ENCODE results near the gene CX3CL1. TPM values are rescaled to one million over a fixed set of nuclear protein-coding genes. Genes with fewer than 3 reads are reported as not detected.
A peak's percentile ranks its signal among the peaks of the same experiment; 100 is the strongest.

CX3CL1 gene
- total and polyA plus RNA-seq, 2 of the 4 experiments (the other 2 are of a cell fraction), result 0.18 to 0.77 TPM

GRCh38 chr16:57341062-57341440 lies 31.2 kb upstream of the CX3CL1 start:
- Histone ChIP-seq H3K9me3 (ENCODE audit: control insufficient read depth, insufficient read depth, low read length) (peaks cover 3% of the 10 kb centered on the region), H3K27me3 (ENCODE audit: control insufficient read depth, insufficient read depth, low read length) (peaks cover 35% of the 10 kb centered on the region), H2BK15ac (ENCODE audit: low read depth, low read length) (no peak overlapping the region), H3K9ac (ENCODE audit: low read depth, low read length) (no peak overlapping the region), H3K4me2 (ENCODE audit: low read depth, low read length) (0 out of 2 replicates have a peak overlapping the region, but pooled peaks have one; percentile 19), H3K9me1 (ENCODE audit: insufficient read depth, low read length) (peaks cover 9% of the 10 kb centered on the region), H3K79me1 (ENCODE audit: low read depth in 1 of 2, low read length in 2 of 2) (no peaks in the 10 kb centered on the region), H2BK20ac (ENCODE audit: low read depth, low read length) (no peak overlapping the region), H4K8ac (ENCODE audit: low read depth in 2 of 2, low read length in 2 of 2) (no peak overlapping the region), H2AFZ (replicated peaks; ENCODE audit: low read length, poor library complexity) (no peak overlapping the region), H3K4ac (ENCODE audit: low read depth, low read length) (no peak overlapping the region), H2AK9ac (replicated peaks; ENCODE audit: low read depth, low read length, poor library complexity) (no peak overlapping the region), H3K4me3 (ENCODE audit: insufficient read depth, low read depth, low read length) (no peak overlapping the region), H3K36me3 (ENCODE audit: control insufficient read depth, insufficient read depth, low read length) (no peaks in the 10 kb centered on the region), H3K23ac (ENCODE audit: low read depth, low read length) (no peak overlapping the region), H2AK5ac (ENCODE audit: low read depth, low read length) (no peak overlapping the region), H3K14ac (replicated peaks; ENCODE audit: low read depth, low read length) (no peak overlapping the region), H2BK120ac (ENCODE audit: low read depth, low read length) (no peak overlapping the region), H2BK5ac (ENCODE audit: low read depth, low read length, poor library complexity, severe bottlenecking) (no peak overlapping the region), H3K27ac (ENCODE audit: insufficient read depth, low read length) (no peak overlapping the region), H4K20me1 (ENCODE audit: insufficient read depth, low read length) (peaks cover 20% of the 10 kb centered on the region), H4K91ac (ENCODE audit: insufficient read depth, low read depth, low read length) (no peak overlapping the region), H3K4me1 (ENCODE audit: control insufficient read depth, insufficient read depth, low read length) (peaks cover 8% of the 10 kb centered on the region), H3K18ac (ENCODE audit: low read depth, low read length) (no peak overlapping the region), H3K56ac (ENCODE audit: extremely low read depth, insufficient read depth, low read length) (no peak overlapping the region), H4K5ac (ENCODE audit: low read depth, low read length) (no peak overlapping the region)
- no peak for TF ChIP-seq USF2 (IDR thresholded peaks at IDR 0.05; ENCODE audit: low read depth, low read length)
- no peak for TF ChIP-seq CHD1 (IDR thresholded peaks at IDR 0.05; ENCODE audit: low read depth, low read length)
- TF ChIP-seq RFX5 (IDR thresholded peaks at IDR 0.05; ENCODE audit: low read depth, low read length), result no peak
- ATAC-seq (ENCODE audit: low read depth) (no peak), DNase-seq (no peak)
- ChIA-PET POLR2A (ENCODE audit: unreplicated experiment) (no interaction called here), CTCF (interaction anchor here (0.7 to 1.1 kb wide), 2 partner anchors 12 to 81 kb away, joined by 3 read pairs; no protein-coding TSS in a partner anchor)
- dilution Hi-C loops (cut with HindIII; ENCODE audit: low sequenced_read_pairs, unreplicated experiment), result no loop called here
- intact Hi-C loops (cut with micrococcal nuclease), result no loop called here
- in situ Hi-C loops (cut with MboI; ENCODE audit: low sequenced_read_pairs), result no loop called here
- 100% methylated on average over 1 of the region's 6 CpGs; no CpG with 5 or more reads in 1 of the 2 experiments for WGBS, 2 experiments (ENCODE audit: extremely low coverage in 2 of 2, insufficient read length in 1 of 2)
- BruUV-seq (replicated peaks), result no TSS peak
